ENCODE measurements around the gene HSPA9. TPM values are rescaled to one million over a fixed set of nuclear protein-coding genes. Genes with fewer than 3 reads are reported as not detected.

HSPA9 gene
- total and polyA plus RNA-seq, 9 of the 15 experiments (the other 6 are each of a cell fraction or from before 2014, with no cell fraction given), result 195 to 583 (median 514) TPM

- H4K20me1 ChIP-seq (replicated peaks; ENCODE audit: control insufficient read depth, insufficient read depth, low read length), result peaks cover 31% of the 10 kb centered on the region
- in situ Hi-C loops (cut with MboI) (no loop called here), intact Hi-C loops (cut with micrococcal nuclease) (no loop called here)
- peaks cover 7 to 36% of the 10 kb centered on the region in 2 experiments for H3K4me1 ChIP-seq (replicated peaks in 1 of 2; ENCODE audit: control insufficient read depth in 2 of 2, insufficient read depth in 2 of 2, low read length in 2 of 2)
- FAIRE-seq (no peak), ATAC-seq (peak; percentile 0), DNase-seq (ENCODE audit: extremely low read depth in 1 of 4, low spot score in 3 of 4) (peak in 3 of 4 experiments; percentile 21 to 62 (median 59))
- H3K79me2 ChIP-seq (ENCODE audit: control insufficient read depth, insufficient read depth, low read length), result peaks cover 96% of the 10 kb centered on the region
- peaks cover 65% of the 10 kb centered on the region for H3K36me3 ChIP-seq (ENCODE audit: control insufficient read depth, insufficient read depth, low read length)
- WGBS (ENCODE audit: insufficient coverage, low coverage, missing lambda C conversion rate), result under 1% methylated on average over 43 of the region's 47 CpGs
- no peaks in the 10 kb centered on the region for H3K9me3 ChIP-seq (replicated peaks; ENCODE audit: control insufficient read depth, insufficient read depth, low read depth, low read length)
- peak overlapping the region; percentile 96 for H3K27ac ChIP-seq (ENCODE audit: extremely low read depth, low read depth, low read length)
- TSS peak; percentile 53 for BruUV-seq (replicated peaks)
- peak overlapping the region; percentile 97 for H3K4me3 ChIP-seq
- H2AFZ ChIP-seq (ENCODE audit: low read depth, low read length), result peak overlapping the region; percentile 63
- ChIA-PET CTCF (ENCODE audit: low intra/inter-chr PET ratio) (interaction anchor here (1.1 kb wide), 1 partner anchor 79 kb away, joined by 3 read pairs; no protein-coding TSS in a partner anchor), POLR2A (interaction anchor here (0.6 to 4.2 kb wide), 32 partner anchors 8 to 1159 kb away, joined by 3 to 64 read pairs (median 6); partner anchors contain the start of genes EGR1 and HSPA9)
- no peaks in the 10 kb centered on the region for H3K27me3 ChIP-seq (ENCODE audit: control insufficient read depth in 2 of 2, insufficient read depth in 2 of 2, low read length in 2 of 2)
- H3K9me1 ChIP-seq (ENCODE audit: control insufficient read depth, insufficient read depth, low read length), result no peaks in the 10 kb centered on the region
- peak overlapping the region; percentile 100 for H3K9ac ChIP-seq (ENCODE audit: insufficient read depth in 1 of 2, low read depth in 2 of 2, low read length in 2 of 2)
- H3K4me2 ChIP-seq (ENCODE audit: insufficient read depth, low read length), result peak overlapping the region; percentile 90
- TF ChIP-seq RBM14 (IDR thresholded peaks at IDR 0.05; ENCODE audit: borderline replicate concordance, insufficient read depth, low read depth, low read length) (0 out of 2 replicates have a peak, but pooled peaks have one; percentile 68), FOXP1 (CRISPR knock-in tag; IDR thresholded peaks at IDR 0.05) (peak; percentile 67; the same call in 1 of the 2 replicates), ZNF407 (IDR thresholded peaks at IDR 0.05; ENCODE audit: low read depth) (no peak), ZNF282 (CRISPR knock-in tag; IDR thresholded peaks at IDR 0.05) (0 out of 2 replicates have a peak, but pooled peaks have one; percentile 43), ZNF644 (tag; IDR thresholded peaks at IDR 0.05; ENCODE audit: low read depth) (no peak), ZNF232 (CRISPR knock-in tag; IDR thresholded peaks at IDR 0.05) (0 out of 2 replicates have a peak, but pooled peaks have one; percentile 26), THRAP3 (IDR thresholded peaks at IDR 0.05; ENCODE audit: borderline replicate concordance) (no peak), ZNF324 (CRISPR knock-in tag; IDR thresholded peaks at IDR 0.05) (no peak), TAF9B (IDR thresholded peaks at IDR 0.05; ENCODE audit: partially characterized antibody) (no peak), USF1 (CRISPR knock-in tag; IDR thresholded peaks at IDR 0.05) (no peak)
Measured at GRCh38 chr5:138542180-138542955, 32.8 kb downstream of the HSPA9 start.

Measured in K562 (cell line).